Large intestine (tissue), 3 donors: ENCODE results near the gene SLC23A1. TPM values are rescaled to one million over a fixed set of nuclear protein-coding genes. Genes with fewer than 3 reads are reported as not detected.

Source experiments
- DNase-seq, 2 donors: peaks; one replicate each; pipeline versions ENCODE4 v3.0.0 to v3.0.0-alpha.2; 2013
- H3K27ac ChIP-seq: one replicate; pipeline ENCODE4 v1.5.1; 2013; ENCODE audit warnings: low read length
- H3K27me3 ChIP-seq: 2 replicates; pipeline ENCODE4 v1.6.1; 2013; ENCODE audit warnings: low read length; ENCODE audit not compliant: control insufficient read depth, insufficient read depth
- H3K36me3 ChIP-seq: 2 replicates; pipeline ENCODE4 v1.6.1; 2013; ENCODE audit warnings: low read length; ENCODE audit not compliant: control insufficient read depth, insufficient read depth
- H3K4me1 ChIP-seq: one replicate; pipeline ENCODE4 v1.6.1; 2013; ENCODE audit warnings: low read length; ENCODE audit not compliant: control insufficient read depth, insufficient read depth
- H3K4me3 ChIP-seq: one replicate; pipeline ENCODE4 v1.5.1; 2013; ENCODE audit warnings: low read length
- H3K9me3 ChIP-seq: one replicate; pipeline ENCODE4 v1.6.1; 2013; ENCODE audit warnings: mild to moderate bottlenecking, low read depth, low read length, moderate library complexity; ENCODE audit not compliant: control insufficient read depth
- WGBS: methylation state at CpG from one replicate; pipeline ENCODE4 v1.1.5; 2013; ENCODE audit warnings: low lambda C conversion rate; ENCODE audit not compliant: insufficient coverage; 5-methylcytosine and 5-hydroxymethylcytosine counted together
- polyA plus RNA-seq: library from polyadenylated mRNA; unstranded; fragments of 120-200 nt; gene quantifications from one replicate; pipeline ENCODE4 v1.2.1, GENCODE V29; 2013

The SLC23A1 gene
- polyA plus RNA-seq, 1 donor, result 49.8 TPM

- WGBS, result no CpG with 5 or more reads among the region's 3 CpGs
- DNase-seq, result no peak
- peaks cover 70% of the 10 kb centered on the region for H3K4me1 ChIP-seq
- peak overlapping the region; percentile 59 for H3K27ac ChIP-seq
- peaks cover 2% of the 10 kb centered on the region for H3K9me3 ChIP-seq
- H3K4me3 ChIP-seq, result peak overlapping the region; percentile 23
- H3K36me3 ChIP-seq, result peaks cover 12% of the 10 kb centered on the region
- no peaks in the 10 kb centered on the region for H3K27me3 ChIP-seq
Observed at GRCh38 chr5:139382807-139383206, 290 bp downstream of the SLC23A1 start.

- peak in 1 of 2 donors; percentile 57 for DNase-seq
Observed at GRCh38 chr5:139381837-139382761, 998 bp downstream of the SLC23A1 start.

GRCh38 chr5:139379626-139380449 is 3.3 kb downstream of the SLC23A1 start:
- Histone ChIP-seq H3K36me3 (peaks cover 17% of the 10 kb centered on the region), H3K4me1 (peaks cover 53% of the 10 kb centered on the region), H3K27ac (no peak overlapping the region), H3K27me3 (no peaks in the 10 kb centered on the region), H3K4me3 (no peak overlapping the region), H3K9me3 (peaks cover 2% of the 10 kb centered on the region)
- WGBS, result no CpG with 5 or more reads among the region's 15 CpGs
- DNase-seq, result no peak

More at GRCh38 chr5:139381837-139382761, 998 bp downstream of the SLC23A1 start:
- Histone ChIP-seq H3K27ac (peak overlapping the region; percentile 59), H3K27me3 (no peaks in the 10 kb centered on the region), H3K36me3 (peaks cover 14% of the 10 kb centered on the region), H3K9me3 (peaks cover 2% of the 10 kb centered on the region), H3K4me1 (peaks cover 65% of the 10 kb centered on the region), H3K4me3 (peak overlapping the region; percentile 23)
- no CpG with 5 or more reads among the region's 28 CpGs for WGBS

GRCh38 chr5:139378941-139379361 is 4.1 kb downstream of the SLC23A1 start:
- Histone ChIP-seq H3K4me1 (peaks cover 44% of the 10 kb centered on the region), H3K9me3 (peaks cover 2% of the 10 kb centered on the region), H3K4me3 (no peak overlapping the region), H3K27ac (no peak overlapping the region), H3K36me3 (peaks cover 21% of the 10 kb centered on the region), H3K27me3 (no peaks in the 10 kb centered on the region)
- DNase-seq, result peak in 1 of 2 donors; percentile 33
- WGBS, result no CpG with 5 or more reads among the region's 13 CpGs

GRCh38 chr5:139378101-139378825 is 4.8 kb downstream of the SLC23A1 start:
- DNase-seq, result no peak
- Histone ChIP-seq H3K36me3 (peaks cover 21% of the 10 kb centered on the region), H3K4me1 (peaks cover 41% of the 10 kb centered on the region), H3K9me3 (peaks cover 2% of the 10 kb centered on the region), H3K27me3 (no peaks in the 10 kb centered on the region), H3K4me3 (no peak overlapping the region), H3K27ac (no peak overlapping the region)
- no CpG with 5 or more reads among the region's 47 CpGs for WGBS

- Histone ChIP-seq H3K4me1 (peaks cover 34% of the 10 kb centered on the region), H3K9me3 (peaks cover 2% of the 10 kb centered on the region), H3K27me3 (no peaks in the 10 kb centered on the region), H3K36me3 (peaks cover 24% of the 10 kb centered on the region), H3K27ac (no peak overlapping the region), H3K4me3 (no peak overlapping the region)
- no CpG with 5 or more reads among the region's 3 CpGs for WGBS
- no peak for DNase-seq
Observed at GRCh38 chr5:139377226-139377625, 5.9 kb downstream of the SLC23A1 start.

- H3K4me3 ChIP-seq, result no peak overlapping the region
- peaks cover 2% of the 10 kb centered on the region for H3K9me3 ChIP-seq
- peaks cover 26% of the 10 kb centered on the region for H3K4me1 ChIP-seq
- H3K36me3 ChIP-seq, result peaks cover 32% of the 10 kb centered on the region
- H3K27ac ChIP-seq, result no peak overlapping the region
- WGBS, result no CpG with 5 or more reads among the region's 7 CpGs
- no peak for DNase-seq
- H3K27me3 ChIP-seq, result no peaks in the 10 kb centered on the region
Observed at GRCh38 chr5:139376364-139376763, 6.7 kb downstream of the SLC23A1 start.

- DNase-seq, result no peak
- Histone ChIP-seq H3K9me3 (peaks cover 2% of the 10 kb centered on the region), H3K27ac (no peak overlapping the region), H3K4me1 (peaks cover 15% of the 10 kb centered on the region), H3K36me3 (peaks cover 38% of the 10 kb centered on the region), H3K27me3 (no peaks in the 10 kb centered on the region), H3K4me3 (no peak overlapping the region)
- WGBS, result 100% methylated on average over 1 of the region's 2 CpGs
Observed at GRCh38 chr5:139374909-139375308, 8.2 kb downstream of the SLC23A1 start.

GRCh38 chr5:139371482-139372435 is 11.3 kb downstream of the SLC23A1 start:
- H3K36me3 ChIP-seq, result peaks cover 42% of the 10 kb centered on the region
- no peak for DNase-seq

More at GRCh38 chr5:139371482-139372435, 11.3 kb downstream of the SLC23A1 start:
- Histone ChIP-seq H3K27me3 (no peaks in the 10 kb centered on the region), H3K4me3 (no peak overlapping the region), H3K27ac (no peak overlapping the region), H3K4me1 (peaks cover 4% of the 10 kb centered on the region), H3K9me3 (no peaks in the 10 kb centered on the region)
- 90% methylated on average over 2 of the region's 7 CpGs for WGBS
